Adipocyte (in vitro differentiated cells): ENCODE measurements around the gene SACM1L.

Source experiments
- DNase-seq: peaks from one replicate; pipeline ENCODE4 v3.0.0-alpha.2; 2015; ENCODE audit warnings: low read depth
- H3K27me3 ChIP-seq: replicated peaks from 2 replicates; pipeline ENCODE4 v1.7.0; 2013; ENCODE audit warnings: mild to moderate bottlenecking, low read length, moderate library complexity; ENCODE audit not compliant: control insufficient read depth, insufficient read depth
- H3K36me3 ChIP-seq: 2 replicates; pipeline ENCODE4 v1.7.0; 2013; ENCODE audit warnings: low read length, mild to moderate bottlenecking, moderate library complexity; ENCODE audit not compliant: control insufficient read depth, insufficient read depth, severe bottlenecking
- H3K4me1 ChIP-seq: 2 replicates; pipeline ENCODE4 v1.7.0; 2013; ENCODE audit warnings: mild to moderate bottlenecking, low read length, moderate library complexity; ENCODE audit not compliant: control insufficient read depth, insufficient read depth
- H3K4me3 ChIP-seq: 2 replicates; pipeline ENCODE4 v1.7.0; 2013; ENCODE audit warnings: mild to moderate bottlenecking, low read length, moderate library complexity
- H3K9ac ChIP-seq: 2 replicates; pipeline ENCODE4 v1.7.0; 2013; ENCODE audit warnings: mild to moderate bottlenecking, low read length, moderate library complexity
- H3K9me3 ChIP-seq: 2 replicates; pipeline ENCODE4 v1.7.0; 2013; ENCODE audit warnings: mild to moderate bottlenecking, low read length, moderate library complexity; ENCODE audit not compliant: control insufficient read depth

The SACM1L gene

GRCh38 chr3:45688882-45689786, at the start of gene SACM1L:
Gene SACM1L, plus strand, starts transcription at chr3:45689396. Its CDS starts 70 bp downstream, at chr3:45689466.
- H3K4me1 ChIP-seq = peaks cover 27% of the 10 kb centered on the region
- no peaks in the 10 kb centered on the region for H3K27me3 ChIP-seq
- peak; percentile 100 for DNase-seq
- H3K4me3 ChIP-seq = peak within 1 kb of the TSS; percentile 93
- H3K9ac ChIP-seq = peak within 1 kb of the TSS; percentile 99
- peaks cover 13% of the 10 kb centered on the region for H3K36me3 ChIP-seq
- no peaks in the 10 kb centered on the region for H3K9me3 ChIP-seq

GRCh38 chr3:45640091-45640507, 49.1 kb upstream of the SACM1L start:
- Histone ChIP-seq H3K4me3 (no peak overlapping the region), H3K9me3 (no peaks in the 10 kb centered on the region), H3K27me3 (no peaks in the 10 kb centered on the region), H3K4me1 (peaks cover 40% of the 10 kb centered on the region), H3K36me3 (no peaks in the 10 kb centered on the region), H3K9ac (no peak overlapping the region)
- DNase-seq = no peak

- Histone ChIP-seq H3K4me1 (peaks cover 46% of the 10 kb centered on the region), H3K36me3 (no peaks in the 10 kb centered on the region), H3K9ac (no peak overlapping the region), H3K27me3 (no peaks in the 10 kb centered on the region), H3K9me3 (no peaks in the 10 kb centered on the region), H3K4me3 (no peak overlapping the region)
- DNase-seq = no peak
Measured at GRCh38 chr3:45640724-45641361, 48.4 kb upstream of the SACM1L start.

GRCh38 chr3:45641756-45642155, 47.4 kb upstream of the SACM1L start:
- Histone ChIP-seq H3K9ac (no peak overlapping the region), H3K9me3 (no peaks in the 10 kb centered on the region), H3K4me1 (peaks cover 49% of the 10 kb centered on the region), H3K27me3 (no peaks in the 10 kb centered on the region), H3K36me3 (no peaks in the 10 kb centered on the region), H3K4me3 (no peak overlapping the region)
- no peak for DNase-seq

GRCh38 chr3:45642731-45643152, 46.5 kb upstream of the SACM1L start:
- Histone ChIP-seq H3K4me3 (no peak overlapping the region), H3K9me3 (no peaks in the 10 kb centered on the region), H3K4me1 (peaks cover 57% of the 10 kb centered on the region), H3K36me3 (no peaks in the 10 kb centered on the region), H3K27me3 (no peaks in the 10 kb centered on the region), H3K9ac (no peak overlapping the region)
- DNase-seq = no peak

GRCh38 chr3:45644063-45644790, 45.0 kb upstream of the SACM1L start:
- H3K4me3 ChIP-seq = peak overlapping the region; percentile 1
- H3K4me1 ChIP-seq = peaks cover 51% of the 10 kb centered on the region
- no peaks in the 10 kb centered on the region for H3K36me3 ChIP-seq
- no peaks in the 10 kb centered on the region for H3K9me3 ChIP-seq
- peak; percentile 82 for DNase-seq
- peak overlapping the region; percentile 57 for H3K9ac ChIP-seq
- no peaks in the 10 kb centered on the region for H3K27me3 ChIP-seq

GRCh38 chr3:45644791-45645201, 44.4 kb upstream of the SACM1L start:
- no peaks in the 10 kb centered on the region for H3K27me3 ChIP-seq
- peak overlapping the region; percentile 57 for H3K9ac ChIP-seq
- H3K9me3 ChIP-seq = no peaks in the 10 kb centered on the region
- H3K4me3 ChIP-seq = peak overlapping the region; percentile 1
- H3K4me1 ChIP-seq = peaks cover 50% of the 10 kb centered on the region
- no peaks in the 10 kb centered on the region for H3K36me3 ChIP-seq
- DNase-seq = peak; percentile 87

GRCh38 chr3:45646051-45646585, 43.1 kb upstream of the SACM1L start:
- no peak for DNase-seq
- H3K36me3 ChIP-seq = no peaks in the 10 kb centered on the region
- H3K4me3 ChIP-seq = no peak overlapping the region
- H3K9ac ChIP-seq = no peak overlapping the region
- peaks cover 47% of the 10 kb centered on the region for H3K4me1 ChIP-seq
- H3K27me3 ChIP-seq = no peaks in the 10 kb centered on the region
- H3K9me3 ChIP-seq = no peaks in the 10 kb centered on the region

GRCh38 chr3:45647148-45647619, 42.0 kb upstream of the SACM1L start:
- Histone ChIP-seq H3K4me1 (peaks cover 47% of the 10 kb centered on the region), H3K27me3 (no peaks in the 10 kb centered on the region), H3K4me3 (peak overlapping the region; percentile 14), H3K9ac (peak overlapping the region; percentile 65), H3K36me3 (no peaks in the 10 kb centered on the region), H3K9me3 (no peaks in the 10 kb centered on the region)
- peak; percentile 91 for DNase-seq

- Histone ChIP-seq H3K36me3 (no peaks in the 10 kb centered on the region), H3K9ac (no peak overlapping the region), H3K4me3 (no peak overlapping the region), H3K9me3 (no peaks in the 10 kb centered on the region), H3K4me1 (peaks cover 18% of the 10 kb centered on the region), H3K27me3 (no peaks in the 10 kb centered on the region)
- DNase-seq = no peak
Measured at GRCh38 chr3:45653205-45653604, 36.0 kb upstream of the SACM1L start.
